Gastrocnemius medialis (tissue), 4 donors: ENCODE measurements around the gene ICOSLG. TPM values are rescaled to one million over a fixed set of nuclear protein-coding genes. Genes with fewer than 3 reads are reported as not detected.

Source experiments
- ATAC-seq, 2 donors: fragments of 150-250 bp; one replicate each; pipeline ENCODE4 v1.9.1; 2016
- DNase-seq, 2 donors: peaks; one replicate each; pipeline ENCODE4 v3.0.0-alpha.2; 2019
- H3K27ac ChIP-seq, 4 donors: fragments of 200-600 bp; sonication (generic); 1 replicate in 1 of 4; 2 replicates in 3 of 4; pipeline ENCODE4 v1.5.1; 2016 to 2018; ENCODE audit warnings: mild to moderate bottlenecking in 2 of 4, moderate library complexity in 1 of 4
- H3K27me3 ChIP-seq, 3 donors: fragments of 200-600 bp; sonication (generic) in 2 of 3; 1 replicate in 1 of 3; 2 replicates in 2 of 3; pipeline versions ENCODE4 v1.5.1 to v1.6.0; 2016 to 2019; ENCODE audit warnings: mild to moderate bottlenecking in 1 of 3, moderate library complexity in 1 of 3
- H3K36me3 ChIP-seq, 2 donors: fragments of 200-600 bp; sonication (generic) in 1 of 2; one replicate each; pipeline ENCODE4 v1.5.1; 2017 to 2018
- H3K4me1 ChIP-seq, 2 donors: fragments of 200-600 bp; sonication (generic) in 1 of 2; one replicate each; pipeline ENCODE4 v1.5.1; 2016 to 2017; ENCODE audit warnings: mild to moderate bottlenecking in 2 of 2
- H3K4me3 ChIP-seq, 4 donors: fragments of 200-600 bp; sonication (generic) in 3 of 4; 1 replicate in 1 of 4; 2 replicates in 3 of 4; pipeline ENCODE4 v1.5.1; 2016 to 2019; ENCODE audit warnings: mild to moderate bottlenecking in 2 of 4
- H3K9me3 ChIP-seq, 3 donors: fragments of 200-600 bp; sonication (generic) in 2 of 3; 1 replicate in 1 of 3; 2 replicates in 2 of 3; pipeline ENCODE4 v1.5.1; 2016 to 2019
- CTCF ChIP-seq, 5 experiments: fragments of 450-650 bp in 3 of 5; fragments of 200-600 bp in 2 of 5; sonication (generic) in 2 of 5; IDR thresholded peaks in 4 of 5; conservative IDR thresholded peaks in 1 of 5; 1 replicate in 4 of 5; 2 replicates in 1 of 5; pipeline ENCODE4 v1.5.1; 2016 to 2019; ENCODE audit warnings: antibody characterized with exemption in 5 of 5, mild to moderate bottlenecking in 3 of 5, moderate library complexity in 3 of 5
- POLR2A ChIP-seq, 2 donors: fragments of 450-650 bp; IDR thresholded peaks; one replicate each; pipeline ENCODE4 v1.6.1; 2017; ENCODE audit warnings: antibody characterized with exemption in 2 of 2, mild to moderate bottlenecking in 2 of 2, moderate library complexity in 2 of 2
- in situ Hi-C, 4 donors: fragments of 200-750 bp; cut with MboI; loops; one replicate each; pipeline versions ENCODE4 v1.15.0 to v1.8.0; 2017; ENCODE audit warnings: low sequenced_read_pairs in 4 of 4
- intact Hi-C: fragments of 100-400 bp; cut with DNase I; formaldehyde crosslinking; loops from one replicate; pipeline ENCODE4 v1.15.1; 2023; ENCODE audit warnings: low total_unique reads
- total RNA-seq, 4 donors: library from RNA; depleted of rRNA; stranded (reverse); fragments of >200 nt; gene quantifications; one replicate each; pipeline versions ENCODE4 v1.1.0 to v1.2.3, GENCODE V29; 2016

Gene ICOSLG
- total RNA-seq, 4 donors from 2014 or later: 0.17 to 1.6 (median 0.75) TPM; not detected in 1

- intact Hi-C loops: no loop called here
- Histone ChIP-seq H3K9me3 (no peaks in the 10 kb centered on the region), H3K27ac (no peak overlapping the region), H3K27me3 (no peaks in the 10 kb centered on the region), H3K4me1 (no peaks in the 10 kb centered on the region), H3K4me3 (no peak overlapping the region), H3K36me3 (no peaks in the 10 kb centered on the region)
- in situ Hi-C loops: no loop called here
- TF ChIP-seq CTCF (IDR thresholded peaks at IDR 0.05 in 4 of 5, conservative IDR thresholded peaks at IDR 0.05 in 1 of 5) (no peak), POLR2A (IDR thresholded peaks at IDR 0.05) (no peak)
- DNase-seq (no peak), ATAC-seq (no peak)
Observed at GRCh38 chr21:44265734-44266270, 25.1 kb upstream of the ICOSLG start.

- Histone ChIP-seq H3K9me3 (no peaks in the 10 kb centered on the region), H3K36me3 (no peaks in the 10 kb centered on the region), H3K4me1 (no peaks in the 10 kb centered on the region), H3K27me3 (peaks cover 0 to 3% (median 0%) of the 10 kb centered on the region in 3 donors), H3K4me3 (no peak overlapping the region), H3K27ac (no peak overlapping the region)
- intact Hi-C loops: no loop called here
- ATAC-seq (no peak), DNase-seq (no peak)
- in situ Hi-C loops: no loop called here
- TF ChIP-seq POLR2A (IDR thresholded peaks at IDR 0.05): no peak
- TF ChIP-seq CTCF (IDR thresholded peaks at IDR 0.05 in 4 of 5, conservative IDR thresholded peaks at IDR 0.05 in 1 of 5): no peak
Observed at GRCh38 chr21:44263768-44264167, 23.0 kb upstream of the ICOSLG start.

- H3K9me3 ChIP-seq: no peaks in the 10 kb centered on the region
- H3K36me3 ChIP-seq: no peaks in the 10 kb centered on the region
- no peaks in the 10 kb centered on the region for H3K4me1 ChIP-seq
- TF ChIP-seq POLR2A (IDR thresholded peaks at IDR 0.05) (no peak), CTCF (IDR thresholded peaks at IDR 0.05 in 4 of 5, conservative IDR thresholded peaks at IDR 0.05 in 1 of 5) (no peak)
- intact Hi-C loops (no loop called here), in situ Hi-C loops (no loop called here)
- no peak overlapping the region for H3K27ac ChIP-seq
- peaks cover 0 to 3% (median 0%) of the 10 kb centered on the region in 3 donors for H3K27me3 ChIP-seq
- ATAC-seq (no peak), DNase-seq (no peak)
- no peak overlapping the region for H3K4me3 ChIP-seq
Observed at GRCh38 chr21:44263221-44263760, 22.5 kb upstream of the ICOSLG start.

GRCh38 chr21:44262338-44263056 lies 21.8 kb upstream of the ICOSLG start:
- in situ Hi-C loops: no loop called here
- ATAC-seq (no peak), DNase-seq (no peak)
- Histone ChIP-seq H3K27me3 (peaks cover 0 to 3% (median 0%) of the 10 kb centered on the region in 3 donors), H3K27ac (no peak overlapping the region), H3K4me3 (no peak overlapping the region), H3K9me3 (no peaks in the 10 kb centered on the region), H3K36me3 (no peaks in the 10 kb centered on the region), H3K4me1 (no peaks in the 10 kb centered on the region)
- intact Hi-C loops: no loop called here
- TF ChIP-seq POLR2A (IDR thresholded peaks at IDR 0.05): no peak
- no peak for TF ChIP-seq CTCF (IDR thresholded peaks at IDR 0.05 in 4 of 5, conservative IDR thresholded peaks at IDR 0.05 in 1 of 5)
